Epidermal melanocyte (primary cell): Measurements from ENCODE around the gene OR1L8.

Experiments used
- DNase-seq: peaks from one replicate; pipeline ENCODE4 v3.0.0; 2011; ENCODE audit warnings: low spot score; ENCODE audit not compliant: insufficient read length

The OR1L8 gene

GRCh38 chr9:122518226-122518625 lies 65.0 kb downstream of the OR1L8 start:
- DNase-seq = no peak
